Activated CD8-positive, alpha-beta memory T cell treated with anti-CD3 and anti-CD28 coated beads, Interleukin-2, amount 50 U/mL, for 24 hours (primary cell): ENCODE measurements around the gene FASLG.
A peak's percentile ranks its signal among the peaks of the same experiment; 100 is the strongest.
"Not testable (repeated sequence)": the region's sequence is repeated elsewhere in the genome, so short reads cannot be mapped to it uniquely, and the experiment has no call there.

Experiments used
- DNase-seq: peaks from one replicate; pipeline ENCODE4 v3.0.0-alpha.2; 2020; ENCODE audit errors: extremely low read depth

The FASLG gene

DNA sequence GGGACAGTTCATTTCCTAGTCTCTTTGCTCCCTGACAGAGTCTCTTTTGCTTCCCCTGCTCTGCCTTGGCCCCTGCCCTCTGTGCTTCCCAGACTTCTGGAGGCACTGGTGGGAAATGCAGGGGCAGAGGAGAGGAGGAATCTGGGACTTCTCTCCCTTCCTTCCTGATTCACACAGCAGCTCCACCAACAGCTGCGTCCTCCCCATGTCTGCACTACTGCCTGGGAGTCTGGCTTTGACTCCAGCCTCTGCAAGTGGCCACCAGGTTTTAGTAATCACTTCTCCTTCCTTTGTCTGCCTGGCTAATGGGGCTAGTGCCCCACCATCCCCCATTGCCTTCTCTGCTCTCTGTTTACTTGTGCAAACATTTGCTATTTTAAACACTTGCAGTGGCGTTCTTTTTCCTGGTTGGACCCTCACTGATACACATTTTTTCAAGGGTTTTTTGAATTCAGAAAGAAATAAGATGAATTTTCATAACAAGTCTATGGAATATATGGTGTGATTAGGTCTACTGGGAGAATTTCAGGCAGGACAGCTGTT is 21.9 kb downstream of the FASLG start:
- no peak for DNase-seq

DNA sequence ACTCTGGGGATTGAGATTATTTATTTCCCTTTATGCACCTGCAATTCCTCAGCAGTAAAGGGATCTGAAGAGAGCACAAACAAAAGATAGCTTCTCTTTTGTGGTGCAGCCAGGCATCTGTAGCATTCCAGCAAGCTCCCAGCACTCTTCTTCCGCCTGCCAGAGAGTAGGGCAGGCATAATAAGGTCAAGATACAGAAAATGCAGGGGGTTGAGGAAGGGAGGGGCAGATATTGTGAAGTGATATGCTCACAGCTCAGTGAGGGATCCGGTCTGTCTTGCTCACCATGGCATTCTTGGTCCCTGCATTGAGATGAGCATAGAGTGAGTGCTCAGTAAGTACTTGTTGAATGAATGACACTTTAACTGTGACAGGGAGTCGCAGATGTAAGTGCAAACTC is 23.9 kb downstream of the FASLG start:
- DNase-seq, result no peak

DNA sequence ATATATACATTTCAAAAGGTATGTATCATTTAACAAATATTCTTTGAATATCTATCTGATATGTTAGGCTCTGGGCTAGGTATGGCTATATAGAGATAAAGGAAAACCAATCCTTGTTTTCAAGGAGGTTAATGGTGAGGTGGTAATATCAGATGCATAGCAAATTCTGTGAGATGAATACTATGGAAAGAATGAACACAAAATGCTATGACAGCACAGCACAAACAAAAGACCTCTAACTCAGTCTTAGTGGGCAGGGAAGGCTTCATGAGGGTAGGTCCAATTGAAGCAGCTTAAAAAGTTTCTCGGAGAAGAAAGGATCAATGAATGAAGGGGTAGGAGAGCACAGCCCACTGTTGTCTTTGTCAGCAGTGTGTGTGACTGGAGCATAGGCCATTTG is 27.2 kb downstream of the FASLG start:
- no peak for DNase-seq

DNA sequence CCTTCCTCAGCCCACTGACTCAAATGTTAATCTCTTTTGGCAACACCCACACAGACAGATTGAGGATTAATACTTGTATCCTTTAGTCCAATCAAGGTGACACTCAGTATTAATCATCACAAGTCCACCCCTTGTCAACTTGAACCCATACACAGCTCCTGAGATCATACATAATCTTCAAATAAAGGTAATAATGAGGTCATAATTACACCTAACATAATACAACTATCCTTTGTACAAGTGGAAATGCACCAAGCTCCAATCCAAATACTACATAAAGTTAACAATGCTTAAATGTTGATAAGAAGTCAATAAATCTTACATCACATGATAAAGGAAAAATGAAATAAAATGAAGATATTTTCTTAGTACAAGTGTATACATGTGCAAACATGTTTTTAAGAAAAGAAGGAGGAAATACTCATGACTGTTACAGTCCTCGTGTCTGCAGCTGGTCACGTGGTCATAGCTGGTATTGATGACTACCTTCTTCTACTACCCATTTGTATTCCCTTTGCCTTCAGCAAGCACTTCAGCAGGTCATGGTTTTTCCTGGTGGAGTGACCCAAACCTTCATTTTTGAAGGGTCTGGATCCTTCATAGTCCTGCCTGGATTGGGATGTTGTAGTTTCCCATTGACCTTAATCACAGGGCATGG is 29.7 kb downstream of the FASLG start:
- not testable (repeated sequence) for DNase-seq

- not testable (repeated sequence) for DNase-seq
Measured at GRCh38 chr1:172690925-172691324, 32.0 kb downstream of the FASLG start.

- no peak for DNase-seq
Measured at GRCh38 chr1:172697534-172698002, 38.7 kb downstream of the FASLG start.

DNA sequence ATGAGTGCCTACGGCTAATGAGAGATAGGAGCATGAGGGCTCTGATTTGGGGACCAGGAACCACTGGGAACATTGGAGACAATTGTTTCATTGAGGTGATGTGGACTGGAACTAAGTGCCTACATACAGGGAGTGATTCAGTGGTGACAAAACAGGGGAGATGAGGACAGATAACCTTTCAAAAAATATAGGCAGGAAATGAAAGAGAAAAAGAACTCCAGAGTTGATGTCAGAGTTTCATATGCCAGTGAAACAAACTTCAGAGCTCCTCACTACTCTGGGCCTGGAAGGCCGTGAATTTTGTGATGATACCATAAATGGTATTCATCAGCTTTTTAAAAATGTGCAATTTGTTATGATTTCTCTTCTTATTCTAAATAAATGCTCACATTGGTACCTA is 39.3 kb downstream of the FASLG start:
- DNase-seq, result no peak

- DNase-seq, result peak; percentile 63
Measured at GRCh38 chr1:172699111-172699510, 40.2 kb downstream of the FASLG start.

DNA sequence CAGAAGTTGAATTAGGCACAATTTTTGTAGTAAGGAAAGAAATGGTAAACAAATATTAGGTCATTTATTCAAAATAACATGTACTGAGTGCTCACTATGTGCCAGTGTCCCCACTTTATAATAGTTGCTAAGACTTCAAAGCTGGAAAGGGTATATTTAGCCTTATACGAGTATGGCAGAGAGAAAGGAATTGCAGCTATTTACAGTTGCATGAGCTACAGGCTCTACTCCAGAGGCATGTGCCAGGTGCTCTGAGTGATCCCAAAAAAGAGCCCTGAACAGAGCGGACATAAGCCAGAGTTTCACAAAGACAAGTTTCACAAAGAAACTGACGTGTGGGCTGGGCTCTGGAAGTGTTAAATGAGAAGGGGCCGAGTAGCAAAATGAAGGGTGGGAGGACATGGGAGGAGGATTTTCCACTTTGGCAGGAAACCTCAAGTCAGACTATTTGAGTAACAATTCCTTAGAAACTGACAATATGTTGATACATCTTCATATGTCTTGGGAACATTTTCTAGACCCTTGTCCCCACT is 40.9 kb downstream of the FASLG start:
- no peak for DNase-seq

- DNase-seq, result no peak
Measured at GRCh38 chr1:172700556-172700955, 41.7 kb downstream of the FASLG start.

DNA sequence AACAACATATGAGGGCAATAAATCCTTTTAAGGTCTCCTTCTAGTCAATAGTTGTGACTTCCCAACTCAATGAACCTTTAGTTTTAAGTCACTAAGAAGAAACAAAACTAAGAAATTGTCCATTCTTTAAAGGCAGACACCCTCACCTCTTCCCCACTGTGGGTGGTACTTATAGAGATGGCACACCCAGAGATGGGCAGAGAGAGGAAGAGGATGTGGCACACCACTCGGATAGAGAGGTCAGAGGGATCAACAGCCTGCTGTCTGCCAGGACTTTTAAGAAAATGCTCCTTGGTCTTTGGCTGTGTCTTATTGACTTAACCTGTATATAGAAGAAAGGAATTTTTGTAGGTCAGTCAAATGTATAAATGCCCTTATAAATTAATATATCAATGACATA is 45.1 kb downstream of the FASLG start:
- DNase-seq, result no peak

GRCh38 chr1:172704420-172705210 is 45.7 kb downstream of the FASLG start:
- DNase-seq, result no peak

DNA sequence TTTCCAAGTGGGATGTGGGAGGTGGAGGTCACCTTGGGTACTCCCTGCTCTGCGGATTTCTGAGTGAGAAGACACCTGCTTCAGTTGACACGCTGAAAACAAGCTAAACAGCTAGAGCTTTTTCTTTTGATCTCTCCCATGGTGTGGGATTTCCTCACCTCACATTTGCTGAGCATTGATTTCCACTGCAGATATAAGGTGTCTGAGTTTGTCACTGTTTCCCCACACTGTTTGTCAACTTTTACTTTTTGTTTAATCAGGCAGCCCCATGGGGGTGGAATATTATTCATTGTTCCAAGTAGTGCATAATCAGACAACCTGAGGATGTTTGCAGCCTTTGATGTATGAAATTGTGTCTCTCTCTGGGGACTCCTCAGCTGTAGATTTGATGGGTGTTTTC is 49.5 kb downstream of the FASLG start:
- no peak for DNase-seq

GRCh38 chr1:172711558-172711957 is 52.7 kb downstream of the FASLG start:
- no peak for DNase-seq

- DNase-seq, result no peak
Measured at GRCh38 chr1:172713466-172713865, 54.6 kb downstream of the FASLG start.
